ENCODE results near the gene CD80.

GRCh38 chr3:119536757-119537156 lies 22.7 kb downstream of the CD80 start:
- no peak for TF ChIP-seq ZNF311 (tag by site-specific recombination; IDR thresholded peaks at IDR 0.05; ENCODE audit: borderline replicate concordance)
- TF ChIP-seq, protein P1, sequence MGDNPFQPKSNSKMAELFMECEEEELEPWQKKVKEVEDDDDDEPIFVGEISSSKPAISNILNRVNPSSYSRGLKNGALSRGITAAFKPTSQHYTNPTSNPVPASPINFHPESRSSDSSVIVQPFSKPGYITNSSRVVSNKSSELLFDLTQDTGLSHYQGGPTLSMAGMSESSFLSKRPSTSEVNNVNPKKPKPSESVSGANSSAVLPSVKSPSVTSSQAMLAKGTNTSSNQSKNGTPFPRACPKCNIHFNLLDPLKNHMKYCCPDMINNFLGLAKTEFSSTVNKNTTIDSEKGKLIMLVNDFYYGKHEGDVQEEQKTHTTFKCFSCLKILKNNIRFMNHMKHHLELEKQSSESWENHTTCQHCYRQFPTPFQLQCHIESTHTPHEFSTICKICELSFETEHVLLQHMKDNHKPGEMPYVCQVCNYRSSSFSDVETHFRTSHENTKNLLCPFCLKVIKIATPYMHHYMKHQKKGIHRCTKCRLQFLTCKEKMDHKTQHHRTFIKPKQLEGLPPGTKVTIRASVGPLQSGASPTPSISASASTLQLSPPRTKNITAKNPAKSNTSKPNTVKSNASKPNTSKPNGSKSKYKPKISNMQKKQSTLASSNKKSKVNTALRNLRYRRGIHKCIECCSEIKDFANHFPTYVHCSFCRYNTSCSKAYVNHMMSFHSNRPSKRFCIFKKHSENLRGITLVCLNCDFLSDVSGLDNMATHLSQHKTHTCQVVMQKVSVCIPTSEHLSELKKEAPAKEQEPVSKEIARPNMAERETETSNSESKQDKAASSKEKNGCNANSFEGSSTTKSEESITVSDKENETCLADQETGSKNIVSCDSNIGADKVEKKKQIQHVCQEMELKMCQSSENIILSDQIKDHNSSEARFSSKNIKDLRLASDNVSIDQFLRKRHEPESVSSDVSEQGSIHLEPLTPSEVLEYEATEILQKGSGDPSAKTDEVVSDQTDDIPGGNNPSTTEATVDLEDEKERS (tag by site-specific recombination; IDR thresholded peaks at IDR 0.05), result no peak
